Kasumi-1 (cell line): ENCODE measurements around the gene ANKFY1.
"Not testable (repeated sequence)": the region's sequence is repeated elsewhere in the genome, so short reads cannot be mapped to it uniquely, and the experiment has no call there.

ENCODE experiments used
- DNase-seq, 2 experiments: peaks; one replicate each; lab custom pipeline; 2025; lab: John Stamatoyannopoulos, UW

The ANKFY1 gene

GRCh38 chr17:4155980-4156620 lies 107.7 kb downstream of the ANKFY1 start:
- no peak for DNase-seq

- no peak for DNase-seq
Observed at GRCh38 chr17:4154201-4154600, 109.6 kb downstream of the ANKFY1 start.

- DNase-seq, result no peak
Observed at GRCh38 chr17:4152471-4152870, 111.3 kb downstream of the ANKFY1 start.

- DNase-seq, result no peak
Observed at GRCh38 chr17:4150096-4150495, 113.7 kb downstream of the ANKFY1 start.

- no peak for DNase-seq
Observed at GRCh38 chr17:4148611-4149308, 115.0 kb downstream of the ANKFY1 start.

GRCh38 chr17:4147751-4148310 lies 115.9 kb downstream of the ANKFY1 start:
- DNase-seq, result no peak

GRCh38 chr17:4146641-4147040 lies 117.1 kb downstream of the ANKFY1 start:
- no peak for DNase-seq

- no peak for DNase-seq
Observed at GRCh38 chr17:4144422-4144747, 119.4 kb downstream of the ANKFY1 start.

GRCh38 chr17:4143563-4144421 lies 120.0 kb downstream of the ANKFY1 start:
- DNase-seq, result peak; percentile 52 to 64

- no peak for DNase-seq
Observed at GRCh38 chr17:4142107-4142900, 121.5 kb downstream of the ANKFY1 start.

GRCh38 chr17:4140125-4140524 lies 123.7 kb downstream of the ANKFY1 start:
- no peak for DNase-seq

- not testable (repeated sequence) for DNase-seq
Observed at GRCh38 chr17:4138906-4139526, 124.8 kb downstream of the ANKFY1 start.

- no peak for DNase-seq
Observed at GRCh38 chr17:4136373-4136772, 127.4 kb downstream of the ANKFY1 start.

- DNase-seq, result no peak
Observed at GRCh38 chr17:4135489-4135888, 128.3 kb downstream of the ANKFY1 start.

GRCh38 chr17:4134721-4135120 lies 129.1 kb downstream of the ANKFY1 start:
- no peak for DNase-seq

- DNase-seq, result no peak
Observed at GRCh38 chr17:4130715-4131114, 133.1 kb downstream of the ANKFY1 start.

GRCh38 chr17:4127555-4127954 lies 136.2 kb downstream of the ANKFY1 start:
- DNase-seq, result no peak

GRCh38 chr17:4125552-4125951 lies 138.2 kb downstream of the ANKFY1 start:
- DNase-seq, result no peak

- no peak for DNase-seq
Observed at GRCh38 chr17:4124999-4125398, 138.8 kb downstream of the ANKFY1 start.

GRCh38 chr17:4120332-4120731 lies 143.4 kb downstream of the ANKFY1 start:
- no peak for DNase-seq

- DNase-seq, result no peak
Observed at GRCh38 chr17:4119299-4119698, 144.5 kb downstream of the ANKFY1 start.
